GM13976 (cell line): ENCODE data around the gene MAP3K4.

Experiments used
- DNase-seq: peaks from one replicate; pipeline ENCODE4 v3.0.0; 2012; ENCODE audit warnings: low spot score
- in situ Hi-C: fragments of 300-500 bp; cut with MboI; formaldehyde crosslinking; loops from one replicate; pipeline ENCODE4 v1.12.0; 2022; ENCODE audit warnings: low sequenced_read_pairs, mixed read lengths, inconsistent platforms; ENCODE audit not compliant: unreplicated experiment
- TF ChIP-seq, protein P1 (sequence below): IDR thresholded peaks from 2 replicates; pipeline ENCODE4 v1.5.1; 2012; ENCODE audit warnings: borderline replicate concordance, mild to moderate bottlenecking; ENCODE audit not compliant: insufficient read depth; ENCODE audit errors: extremely low read depth, missing control alignments, control extremely low read depth

MAP3K4 gene

GRCh38 chr6:161058741-161059140, 67.2 kb downstream of the MAP3K4 start:
- no peak for DNase-seq
- in situ Hi-C loops, result no loop called here
- TF ChIP-seq, protein P1, sequence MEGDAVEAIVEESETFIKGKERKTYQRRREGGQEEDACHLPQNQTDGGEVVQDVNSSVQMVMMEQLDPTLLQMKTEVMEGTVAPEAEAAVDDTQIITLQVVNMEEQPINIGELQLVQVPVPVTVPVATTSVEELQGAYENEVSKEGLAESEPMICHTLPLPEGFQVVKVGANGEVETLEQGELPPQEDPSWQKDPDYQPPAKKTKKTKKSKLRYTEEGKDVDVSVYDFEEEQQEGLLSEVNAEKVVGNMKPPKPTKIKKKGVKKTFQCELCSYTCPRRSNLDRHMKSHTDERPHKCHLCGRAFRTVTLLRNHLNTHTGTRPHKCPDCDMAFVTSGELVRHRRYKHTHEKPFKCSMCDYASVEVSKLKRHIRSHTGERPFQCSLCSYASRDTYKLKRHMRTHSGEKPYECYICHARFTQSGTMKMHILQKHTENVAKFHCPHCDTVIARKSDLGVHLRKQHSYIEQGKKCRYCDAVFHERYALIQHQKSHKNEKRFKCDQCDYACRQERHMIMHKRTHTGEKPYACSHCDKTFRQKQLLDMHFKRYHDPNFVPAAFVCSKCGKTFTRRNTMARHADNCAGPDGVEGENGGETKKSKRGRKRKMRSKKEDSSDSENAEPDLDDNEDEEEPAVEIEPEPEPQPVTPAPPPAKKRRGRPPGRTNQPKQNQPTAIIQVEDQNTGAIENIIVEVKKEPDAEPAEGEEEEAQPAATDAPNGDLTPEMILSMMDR, result no peak

DNA sequence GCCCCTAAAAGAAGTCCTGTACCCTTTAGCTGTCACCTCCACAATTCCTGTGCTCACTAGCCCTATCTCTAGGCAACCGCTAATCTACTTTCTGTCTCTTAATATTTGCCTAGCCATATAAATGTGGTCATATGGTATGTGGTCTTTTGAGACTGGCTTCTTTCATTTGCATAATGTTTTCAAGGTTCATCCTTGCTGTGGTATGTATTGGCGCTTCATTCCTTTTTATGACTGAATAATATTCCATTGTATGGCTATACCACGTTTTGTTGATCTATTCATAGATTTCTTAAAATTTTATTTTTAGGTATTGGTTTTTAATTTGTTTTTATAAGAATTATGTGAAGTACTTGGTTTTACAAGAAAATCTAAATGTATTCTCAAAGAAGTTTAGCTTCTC, 70.0 kb downstream of the MAP3K4 start:
- TF ChIP-seq, protein P1, result no peak
- in situ Hi-C loops, result no loop called here
- DNase-seq, result no peak

- TF ChIP-seq, protein P1, result no peak
- DNase-seq, result no peak
- in situ Hi-C loops, result no loop called here
Measured at GRCh38 chr6:161064915-161065314, 73.3 kb downstream of the MAP3K4 start.

DNA sequence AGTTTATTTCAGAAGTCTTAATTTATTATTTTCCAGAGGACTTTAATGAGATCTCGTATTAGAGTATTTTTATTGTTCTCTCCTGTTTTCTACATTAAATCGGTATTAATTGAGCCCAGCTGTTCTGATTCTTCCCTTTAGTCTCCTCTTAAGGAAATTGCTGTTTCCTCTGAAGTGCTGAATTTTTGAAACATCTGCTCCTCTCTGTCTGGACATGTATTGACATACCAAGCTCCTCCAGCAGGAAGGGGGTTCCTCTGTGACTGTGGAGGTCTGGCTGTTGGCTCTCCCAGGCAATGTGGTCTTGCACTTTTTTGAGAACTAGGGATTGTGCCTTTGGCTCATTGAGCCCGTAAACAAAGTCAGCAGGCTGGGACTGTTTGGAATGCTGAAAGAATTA, 74.9 kb downstream of the MAP3K4 start:
- in situ Hi-C loops, result no loop called here
- TF ChIP-seq, protein P1, result no peak
- no peak for DNase-seq

DNA sequence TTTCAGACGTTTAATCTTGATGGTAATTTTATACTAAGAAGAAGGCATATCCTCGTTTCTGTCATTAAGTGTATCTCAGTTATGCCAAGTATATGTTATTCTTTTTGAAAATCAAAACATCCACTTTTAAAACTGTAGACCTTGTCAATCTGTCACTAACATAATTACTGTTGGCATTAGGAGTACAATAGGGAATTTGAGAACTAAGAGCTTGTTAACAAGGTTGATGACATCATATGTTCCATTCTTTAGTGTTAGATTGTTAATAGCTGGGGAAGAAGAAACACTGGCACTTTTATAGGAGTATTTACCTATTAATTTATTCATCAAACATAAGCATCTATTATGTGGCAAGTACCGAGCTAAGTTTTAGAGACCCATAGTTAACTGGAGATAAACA, 76.2 kb downstream of the MAP3K4 start:
- in situ Hi-C loops, result no loop called here
- no peak for DNase-seq
- TF ChIP-seq, protein P1, result no peak

DNA sequence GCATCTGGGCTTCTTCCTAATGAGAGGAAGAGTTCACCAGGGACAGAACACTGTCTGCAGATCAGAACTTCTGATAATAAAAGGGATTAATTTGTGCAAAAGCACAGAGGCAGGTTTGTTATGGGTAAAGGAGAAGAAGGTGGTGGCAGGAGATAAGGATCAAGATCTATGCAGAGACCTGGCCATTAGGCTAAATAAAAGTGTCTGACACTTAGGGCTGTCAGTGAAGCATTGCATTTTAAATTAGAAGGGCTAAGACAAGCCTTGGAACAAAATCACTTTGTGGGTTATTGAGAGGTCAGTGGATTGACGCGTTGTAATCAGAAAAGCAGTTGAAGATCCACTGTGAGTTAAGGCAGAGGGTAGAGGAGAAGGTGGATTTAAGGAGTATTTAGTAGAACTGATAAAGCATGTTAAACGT, 76.8 kb downstream of the MAP3K4 start:
- TF ChIP-seq, protein P1, result no peak
- in situ Hi-C loops, result no loop called here
- no peak for DNase-seq

GRCh38 chr6:161073930-161074329, 82.4 kb downstream of the MAP3K4 start:
- TF ChIP-seq, protein P1, result no peak
- in situ Hi-C loops, result no loop called here
- no peak for DNase-seq
